Activated CD4-positive, alpha-beta T cell treated with anti-CD3 and anti-CD28 coated beads, Interleukin-2, amount 50 U/mL, for 1 hour (primary cell): ENCODE data around the gene MRPL36.
"Not testable (repeated sequence)": the region's sequence is repeated elsewhere in the genome, so short reads cannot be mapped to it uniquely, and the experiment has no call there.

ENCODE experiments used
- DNase-seq: peaks from one replicate; pipeline ENCODE4 v3.0.0-alpha.2; 2020

Gene MRPL36

DNA sequence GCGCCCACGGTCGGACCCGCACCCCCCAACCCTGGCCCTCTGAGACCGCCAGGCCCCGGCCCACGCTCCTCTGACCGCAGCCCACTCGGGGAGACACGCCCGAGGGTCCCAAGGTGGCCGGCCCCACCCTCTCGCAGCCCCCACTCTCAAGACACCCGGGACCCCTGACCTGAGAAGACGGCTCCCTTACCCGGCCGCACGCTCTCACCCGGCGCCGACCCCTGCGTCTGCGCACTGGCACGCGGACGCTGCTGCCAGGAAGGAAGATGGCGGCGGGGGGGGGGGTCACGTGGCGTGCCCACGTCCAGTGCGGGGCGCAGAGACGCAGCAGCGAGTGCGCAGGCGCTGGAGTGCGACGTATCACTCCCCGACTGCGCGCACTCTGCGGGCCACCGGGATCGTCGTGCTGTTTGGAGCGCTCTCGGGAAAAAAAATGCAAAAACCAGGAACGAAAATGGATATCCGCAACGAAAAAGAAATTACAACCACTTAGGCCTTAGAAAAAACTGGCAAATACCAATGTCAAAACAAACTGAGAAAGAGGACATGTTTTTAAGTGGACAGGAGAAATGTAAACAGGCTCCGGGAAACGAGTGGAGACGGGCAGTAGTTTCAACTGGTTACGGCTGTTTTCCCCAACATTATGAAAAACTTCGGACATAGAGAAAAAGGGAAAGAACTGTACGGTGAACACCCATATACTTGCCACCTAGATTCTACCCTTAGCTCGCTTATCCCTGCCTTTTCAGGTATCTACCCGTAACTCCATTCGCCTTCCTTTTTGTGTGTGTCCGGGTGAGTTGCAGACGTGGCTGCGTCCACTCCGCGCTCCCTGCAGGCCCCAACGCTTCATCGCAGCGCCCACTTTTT lies at the start of gene MRPL36:
Gene MRPL36, minus strand, starts transcription at position 236 of the 870 bp plus-strand sequence. CDS start 902 bp downstream, outside the sequence.
- peak; percentile 94 for DNase-seq

DNA sequence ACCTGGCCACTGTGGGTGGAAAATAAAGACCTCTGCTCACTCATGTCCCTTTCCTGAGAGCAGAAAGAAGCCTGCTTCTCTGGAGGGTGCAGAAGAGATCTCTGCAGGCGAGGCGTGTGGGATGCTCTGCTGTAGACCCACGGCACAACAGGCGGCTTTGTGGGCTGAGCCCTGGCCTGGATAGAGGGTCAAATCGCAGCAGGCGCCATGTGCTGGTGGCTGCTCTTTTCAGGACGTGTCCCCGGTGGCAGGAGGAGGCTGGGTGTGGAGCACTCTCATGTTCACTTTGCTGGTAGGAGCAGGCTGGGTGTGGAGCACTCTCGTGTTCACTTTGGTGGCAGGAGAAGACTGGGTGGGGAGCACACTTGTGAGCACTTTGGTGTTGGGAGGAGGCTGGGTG lies 48.0 kb upstream of the MRPL36 start:
- DNase-seq = no peak

DNA sequence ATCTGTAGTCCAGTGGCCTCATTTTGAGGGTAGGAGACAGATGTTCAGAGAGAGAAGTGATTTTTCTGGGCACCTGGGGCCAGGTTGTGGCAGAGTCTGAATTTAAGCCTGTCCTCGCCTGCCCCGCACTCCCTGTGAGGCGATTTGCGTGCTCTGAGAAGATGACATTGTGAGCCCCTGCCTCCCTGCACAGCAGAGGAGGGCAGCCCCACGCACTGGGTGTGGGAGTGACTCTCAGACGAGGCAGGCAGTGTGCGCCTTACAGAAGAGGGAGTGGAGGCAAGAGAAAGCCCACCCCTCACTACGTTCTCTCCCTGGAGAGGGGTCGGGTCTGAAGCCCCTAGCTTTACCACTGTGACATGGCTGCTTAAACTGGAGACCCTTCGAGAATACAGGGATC lies 47.4 kb upstream of the MRPL36 start:
- DNase-seq = no peak

- no peak for DNase-seq
Observed at GRCh38 chr5:1846583-1846982, 46.9 kb upstream of the MRPL36 start.

DNA sequence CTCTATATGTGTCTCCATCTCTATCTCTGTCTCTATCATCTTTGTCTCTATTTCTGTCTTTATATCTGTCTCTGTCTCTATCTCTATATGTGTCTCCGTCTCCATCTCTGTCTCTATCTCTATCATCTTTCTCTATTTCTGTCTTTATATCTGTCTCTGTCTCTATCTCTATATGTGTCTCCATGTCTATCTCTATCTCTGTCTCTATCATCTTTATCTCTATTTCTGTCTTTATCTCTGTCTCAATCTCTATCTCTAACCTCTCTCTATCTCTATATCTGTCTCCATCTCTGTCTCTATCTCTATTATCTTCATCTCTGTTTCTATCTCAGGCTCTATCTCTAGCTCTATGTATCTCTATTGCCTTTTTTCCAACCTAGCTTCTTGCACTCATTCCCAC lies 46.1 kb upstream of the MRPL36 start:
- no peak for DNase-seq

GRCh38 chr5:1844708-1845436 lies 45.2 kb upstream of the MRPL36 start:
- DNase-seq = no peak

DNA sequence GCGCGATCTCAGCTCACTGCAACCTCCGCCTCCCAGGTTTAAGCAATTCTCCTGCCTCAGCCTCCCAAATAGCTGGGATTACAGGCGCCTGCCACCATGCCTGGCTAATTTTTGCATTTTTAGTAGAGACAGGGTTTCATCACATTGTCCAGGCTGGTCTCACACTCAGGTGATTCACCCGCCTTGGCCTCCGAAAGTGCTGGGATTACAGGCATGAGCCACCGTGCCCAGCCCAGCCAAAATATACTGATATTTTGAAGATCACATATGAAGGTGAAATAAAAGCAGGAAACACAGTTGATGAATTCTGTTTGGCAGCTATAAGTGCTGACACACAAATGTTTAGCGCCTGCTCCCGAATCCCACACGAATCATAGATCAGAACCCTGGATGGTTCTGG lies 44.1 kb upstream of the MRPL36 start:
- DNase-seq = not testable (repeated sequence)

GRCh38 chr5:1842004-1842819 lies 42.6 kb upstream of the MRPL36 start:
- DNase-seq = no peak

- DNase-seq = no peak
Observed at GRCh38 chr5:1840741-1841521, 41.3 kb upstream of the MRPL36 start.

- DNase-seq = no peak
Observed at GRCh38 chr5:1840071-1840547, 40.5 kb upstream of the MRPL36 start.

- DNase-seq = no peak
Observed at GRCh38 chr5:1838013-1838412, 38.4 kb upstream of the MRPL36 start.

DNA sequence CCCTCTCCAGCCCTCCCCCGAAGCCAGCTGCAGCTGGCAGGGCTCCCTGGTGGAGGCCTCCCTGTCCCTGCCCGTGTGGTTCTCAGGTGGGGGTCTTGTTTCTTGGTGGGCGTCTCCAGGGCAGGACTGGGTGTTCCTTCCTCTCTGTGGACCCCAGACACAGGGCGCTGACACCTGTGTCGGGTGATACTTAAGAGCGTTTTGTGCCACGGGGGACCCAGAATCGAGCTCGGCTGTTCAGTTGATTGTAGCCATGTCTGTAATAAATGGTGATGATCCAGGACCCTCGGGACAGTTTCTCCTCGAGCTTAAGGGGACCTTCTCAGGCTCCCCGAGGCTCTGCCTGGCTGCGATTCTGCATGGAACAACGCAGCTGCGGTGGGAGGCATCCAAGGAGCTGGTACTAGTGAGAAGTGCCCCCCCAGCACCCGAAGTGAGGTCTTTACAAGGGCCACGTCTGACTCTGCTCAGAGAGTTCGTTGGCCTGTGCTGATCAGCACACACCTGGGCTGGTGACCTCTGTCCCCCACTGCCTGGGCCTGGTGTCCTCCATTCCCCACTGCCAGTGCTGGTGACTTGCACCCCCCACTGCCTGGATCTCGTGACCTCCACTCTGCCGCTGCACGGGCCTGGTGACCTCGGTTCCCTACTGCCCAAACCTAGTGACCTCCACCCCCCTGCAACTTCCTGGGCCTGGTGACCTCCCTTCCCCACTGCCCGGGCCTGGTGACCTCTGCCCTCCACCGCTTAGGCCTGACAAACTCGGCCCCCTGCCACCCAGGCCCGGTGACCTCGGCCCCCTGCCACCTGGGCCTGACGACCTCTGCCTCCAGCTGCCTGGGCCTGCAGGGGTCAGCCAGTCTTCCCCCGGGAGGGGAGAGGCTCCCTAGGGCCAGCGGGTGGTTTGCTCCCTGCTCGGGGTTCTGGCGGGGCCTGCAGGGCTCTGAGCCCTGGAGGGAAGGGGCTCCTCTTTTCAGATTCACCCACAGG lies 37.5 kb upstream of the MRPL36 start:
- no peak for DNase-seq

DNA sequence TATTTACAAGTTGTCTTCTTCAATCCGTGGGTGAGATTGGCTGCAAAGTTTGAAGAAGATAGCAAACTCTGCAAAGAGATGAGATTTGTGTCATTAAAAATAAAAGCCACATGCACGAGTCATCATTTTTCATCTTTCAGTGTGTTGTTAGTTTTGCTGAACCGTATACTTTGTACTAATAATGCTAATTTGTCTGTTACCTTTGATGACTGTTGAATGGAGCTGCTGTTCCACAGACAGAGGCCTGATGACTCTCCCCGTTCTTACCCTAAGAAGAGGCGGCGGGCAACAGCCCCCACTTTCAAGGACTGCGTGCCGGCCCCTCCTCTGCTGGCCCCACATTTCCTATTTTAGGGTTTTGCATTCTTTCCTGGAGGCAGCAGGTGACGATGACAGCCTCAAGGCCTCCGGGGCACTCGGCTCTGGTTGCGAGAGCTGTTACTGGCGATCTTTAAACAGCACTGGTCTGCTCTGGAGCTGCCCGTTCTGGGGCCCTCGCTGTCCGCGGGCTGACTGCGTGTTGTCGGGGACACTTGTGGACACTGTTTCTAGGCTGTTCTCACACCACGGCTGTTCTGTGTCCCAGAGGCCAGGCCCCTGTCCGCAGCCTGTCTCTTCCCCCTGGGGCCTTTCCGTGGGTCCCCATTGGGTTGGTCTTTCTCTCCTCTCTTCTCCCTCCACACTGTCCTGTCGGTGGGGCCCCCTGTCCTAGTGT lies 36.7 kb upstream of the MRPL36 start:
- no peak for DNase-seq

DNA sequence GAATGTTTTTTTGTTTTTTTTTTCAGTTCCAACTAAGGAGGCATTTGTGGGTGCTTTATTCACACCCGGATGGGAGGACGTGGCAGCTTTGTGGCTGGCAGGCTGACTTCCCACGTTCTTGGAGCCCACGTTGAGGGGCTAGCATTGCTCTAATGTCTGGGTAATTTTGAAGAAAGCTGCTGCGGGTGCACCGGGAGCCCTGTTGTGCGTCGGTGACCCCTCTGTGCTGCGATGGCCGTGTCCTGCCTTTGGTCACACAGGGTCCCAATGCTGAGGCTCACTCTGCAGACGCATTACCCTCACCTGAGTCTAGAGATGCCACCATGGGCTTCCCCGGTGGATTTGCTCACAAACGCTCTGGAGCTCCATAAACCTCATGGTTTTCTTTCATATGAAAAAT lies 35.8 kb upstream of the MRPL36 start:
- no peak for DNase-seq

- no peak for DNase-seq
Observed at GRCh38 chr5:1834721-1835429, 35.2 kb upstream of the MRPL36 start.

- no peak for DNase-seq
Observed at GRCh38 chr5:1834022-1834551, 34.5 kb upstream of the MRPL36 start.

DNA sequence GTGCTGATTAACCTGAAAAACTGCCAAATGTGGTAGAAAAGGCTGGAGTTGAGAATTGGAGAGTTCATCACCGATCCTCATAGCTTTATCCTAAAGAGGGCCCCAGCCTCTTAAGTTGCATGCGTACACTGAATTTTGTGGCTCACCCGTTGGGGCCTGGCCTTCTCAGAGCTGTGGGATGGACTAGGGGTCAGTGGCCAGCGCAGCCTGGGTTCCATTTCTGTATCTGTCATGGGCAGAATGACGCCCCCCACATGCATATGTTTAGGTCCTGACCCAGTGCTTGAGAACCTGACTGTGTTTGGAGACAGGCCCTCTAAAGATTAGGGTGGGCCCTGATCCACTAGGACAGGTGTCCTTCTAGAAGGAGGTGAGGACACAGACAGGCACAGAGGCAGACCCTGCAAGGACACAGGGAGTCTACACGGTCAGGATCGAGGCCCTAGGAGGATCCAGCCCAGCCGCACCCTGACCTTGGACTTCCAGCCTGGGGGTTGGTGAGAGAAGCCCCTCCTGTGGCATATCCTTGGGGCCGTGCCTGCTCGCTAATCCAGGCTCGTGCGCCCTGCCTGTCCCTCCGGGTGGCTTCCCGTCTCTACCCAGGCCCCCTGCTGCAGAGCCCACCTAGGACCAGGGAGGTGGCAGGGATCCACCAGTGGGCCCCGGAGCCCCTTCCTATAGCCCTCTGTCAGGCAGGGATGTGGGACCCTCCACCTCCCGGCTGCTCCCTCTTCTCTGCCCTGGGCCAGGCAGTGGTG lies 33.8 kb upstream of the MRPL36 start:
- DNase-seq = no peak

- no peak for DNase-seq
Observed at GRCh38 chr5:1832511-1833250, 33.0 kb upstream of the MRPL36 start.
